ENCODE measurements around the gene SLC12A8. TPM values are rescaled to one million over a fixed set of nuclear protein-coding genes. Genes with fewer than 3 reads are reported as not detected.
"Not testable (repeated sequence)": the region's sequence is repeated elsewhere in the genome, so short reads cannot be mapped to it uniquely, and the experiment has no call there.

SLC12A8 gene
- polyA plus RNA-seq, 3 donors = 5.9 to 10.3 (median 8.4) TPM

- DNase-seq = no peak
Observed at GRCh38 chr3:125115640-125116039, 96.9 kb downstream of the SLC12A8 start.

- DNase-seq = no peak
Observed at GRCh38 chr3:125112981-125113380, 99.6 kb downstream of the SLC12A8 start.

- DNase-seq = no peak
Observed at GRCh38 chr3:125110876-125111480, 101.6 kb downstream of the SLC12A8 start.

DNA sequence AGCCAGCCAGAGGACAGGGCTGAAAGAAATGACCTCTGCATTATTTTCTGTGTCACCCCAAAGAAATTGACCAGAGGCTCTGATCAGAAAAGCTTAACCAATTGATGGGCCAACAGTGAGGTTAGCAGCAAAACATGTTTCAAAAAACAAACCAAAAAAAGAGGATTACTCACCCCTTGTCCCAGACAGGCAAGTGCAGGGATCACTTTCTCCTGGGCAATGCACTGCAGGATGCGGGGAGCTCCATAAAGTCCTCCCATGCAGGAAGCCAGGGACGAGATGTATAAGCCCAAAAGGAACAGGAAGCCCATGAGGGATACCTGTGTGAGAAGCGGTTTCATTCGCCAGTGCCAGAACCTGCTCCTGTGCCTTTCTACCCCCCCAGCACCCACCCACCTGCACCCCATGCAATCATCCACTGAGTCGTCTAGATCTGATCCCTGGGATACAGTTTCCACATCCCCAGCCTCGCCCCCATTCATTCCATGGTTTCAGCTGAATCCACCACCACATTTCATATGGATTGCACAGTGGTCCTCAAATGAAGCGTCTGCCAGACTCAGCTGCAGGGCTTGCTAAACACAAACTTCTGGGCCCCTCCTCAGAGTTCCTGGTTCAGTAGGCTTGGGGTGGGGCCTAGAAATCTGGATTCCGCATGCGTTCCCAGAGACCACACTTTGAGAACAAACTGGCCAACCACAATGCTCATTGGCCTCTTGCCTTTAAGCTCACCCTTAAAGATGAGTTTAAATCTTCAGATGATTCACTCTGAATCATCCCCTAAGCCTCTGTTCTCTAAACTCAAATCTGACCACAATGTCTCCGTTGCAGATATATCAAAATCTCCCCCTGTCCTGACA, 102.3 kb downstream of the SLC12A8 start:
- DNase-seq = no peak

GRCh38 chr3:125109536-125109925, 103.0 kb downstream of the SLC12A8 start:
- no peak for DNase-seq

GRCh38 chr3:125108833-125109535, 103.6 kb downstream of the SLC12A8 start:
- DNase-seq = no peak

DNA sequence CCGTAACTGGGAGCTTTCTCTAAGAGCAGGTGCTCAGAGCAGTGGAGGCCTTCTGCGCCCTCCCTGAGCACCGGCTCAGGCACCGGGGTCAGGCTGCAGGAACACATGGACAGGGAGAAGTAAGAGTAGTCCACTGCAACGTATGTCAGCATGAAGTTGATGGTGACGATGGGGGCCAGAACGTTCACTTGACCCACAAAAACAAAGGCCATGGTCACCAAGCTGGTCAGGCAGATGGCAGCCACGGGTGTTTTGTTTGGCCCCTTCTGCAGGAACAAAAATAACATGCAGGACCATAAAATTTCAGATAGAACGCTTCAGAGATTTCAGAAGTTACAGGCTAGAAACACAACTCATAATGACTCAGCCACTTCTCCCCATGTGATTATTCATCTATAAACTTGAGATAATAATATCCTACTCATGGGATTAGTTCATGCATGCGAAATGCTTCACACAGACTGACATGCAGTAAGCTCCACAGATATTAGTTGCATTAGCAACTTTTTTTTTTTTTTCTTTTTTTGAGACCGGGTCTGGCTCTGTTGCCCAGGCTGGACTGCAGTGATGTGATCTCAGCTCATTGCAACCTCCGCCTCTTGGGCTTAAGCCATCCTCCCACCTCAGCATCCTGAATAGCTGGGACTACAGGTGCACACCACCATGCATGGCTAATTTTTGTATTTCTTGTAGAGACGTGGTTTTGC, 104.5 kb downstream of the SLC12A8 start:
- no peak for DNase-seq

DNA sequence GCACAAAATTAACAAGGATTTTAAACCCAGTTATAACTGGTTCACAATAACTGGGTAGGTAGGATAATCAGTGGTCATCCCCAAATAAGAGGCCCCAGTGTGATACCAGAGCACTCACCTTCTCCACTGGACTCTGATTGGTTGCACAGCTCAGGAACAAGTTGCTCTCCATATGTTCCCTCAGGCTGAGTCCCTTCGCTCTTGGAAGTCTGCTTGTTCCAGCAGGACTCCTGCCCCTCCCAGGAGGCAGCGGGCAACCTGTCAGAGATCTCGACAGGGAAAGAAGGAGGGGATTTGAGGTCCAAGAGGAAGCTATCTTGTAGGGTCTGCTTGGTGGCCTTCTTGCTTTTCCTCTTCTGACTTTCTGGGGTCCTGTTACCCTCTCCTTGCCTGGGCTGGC, 105.2 kb downstream of the SLC12A8 start:
- no peak for DNase-seq

DNA sequence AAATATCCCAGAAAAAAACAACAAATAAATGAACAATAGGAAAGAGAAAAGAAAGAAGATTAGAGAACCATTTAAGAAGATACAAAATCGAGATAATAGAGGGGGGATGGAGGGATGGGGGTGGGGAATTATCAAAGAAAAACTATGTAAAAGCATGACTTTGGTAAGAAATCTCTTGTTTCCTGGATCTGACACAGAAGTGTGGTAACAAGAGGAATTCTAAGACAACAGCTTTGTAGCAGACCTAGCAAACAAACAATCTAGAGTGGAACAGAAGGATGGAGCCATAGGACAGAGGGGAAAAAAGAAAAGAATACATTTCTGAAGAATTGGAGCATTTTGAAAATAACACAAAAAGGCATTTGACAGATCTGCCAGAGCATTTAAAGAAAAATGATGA, 107.4 kb downstream of the SLC12A8 start:
- no peak for DNase-seq

GRCh38 chr3:125104639-125105038, 107.9 kb downstream of the SLC12A8 start:
- no peak for DNase-seq

GRCh38 chr3:125103406-125103805, 109.1 kb downstream of the SLC12A8 start:
- DNase-seq = no peak

GRCh38 chr3:125102470-125102869, 110.1 kb downstream of the SLC12A8 start:
- no peak for DNase-seq

- no peak for DNase-seq
Observed at GRCh38 chr3:125098611-125099291, 113.8 kb downstream of the SLC12A8 start.

DNA sequence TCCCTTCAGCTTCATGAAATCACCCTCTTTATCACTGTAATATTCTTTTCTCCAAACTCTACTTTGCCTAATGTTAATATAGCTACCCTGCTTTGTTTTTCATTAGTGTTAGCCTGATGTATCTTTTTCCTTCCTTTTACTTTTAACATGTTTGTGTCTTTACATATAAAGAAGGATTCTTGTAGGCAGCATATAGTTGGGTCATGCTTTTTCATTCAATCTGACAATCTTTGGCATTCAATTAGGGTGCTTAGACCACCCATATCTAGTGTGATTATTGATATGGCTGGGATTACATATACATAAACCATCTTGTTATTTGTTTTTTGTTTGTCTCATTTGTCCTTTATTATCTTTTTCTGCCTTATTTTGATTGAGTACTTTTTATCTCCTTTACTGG, 121.9 kb downstream of the SLC12A8 start:
- DNase-seq = no peak

GRCh38 chr3:125087768-125088391, 124.7 kb downstream of the SLC12A8 start:
- no peak for DNase-seq

- DNase-seq = no peak
Observed at GRCh38 chr3:125085166-125085565, 127.4 kb downstream of the SLC12A8 start.

DNA sequence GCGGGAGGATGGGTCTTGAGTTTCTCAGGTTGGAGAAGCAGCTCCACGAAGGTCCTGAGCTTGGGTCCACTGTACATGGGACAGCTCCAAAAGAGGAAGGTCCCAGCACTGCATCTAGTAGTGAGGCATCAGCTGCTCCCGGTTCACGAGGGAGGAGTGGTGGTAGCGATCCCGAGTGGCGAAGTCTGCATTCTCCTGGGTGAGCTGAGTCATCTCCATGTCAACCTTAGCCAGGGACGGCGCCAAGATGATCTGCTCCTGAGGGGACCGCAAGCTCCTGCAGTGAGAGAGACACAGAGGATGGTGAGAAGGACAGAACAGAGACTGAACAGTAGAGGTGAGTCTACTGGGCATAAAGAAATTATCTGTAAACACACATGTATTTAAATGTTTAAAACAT, 128.8 kb downstream of the SLC12A8 start:
- no peak for DNase-seq

DNA sequence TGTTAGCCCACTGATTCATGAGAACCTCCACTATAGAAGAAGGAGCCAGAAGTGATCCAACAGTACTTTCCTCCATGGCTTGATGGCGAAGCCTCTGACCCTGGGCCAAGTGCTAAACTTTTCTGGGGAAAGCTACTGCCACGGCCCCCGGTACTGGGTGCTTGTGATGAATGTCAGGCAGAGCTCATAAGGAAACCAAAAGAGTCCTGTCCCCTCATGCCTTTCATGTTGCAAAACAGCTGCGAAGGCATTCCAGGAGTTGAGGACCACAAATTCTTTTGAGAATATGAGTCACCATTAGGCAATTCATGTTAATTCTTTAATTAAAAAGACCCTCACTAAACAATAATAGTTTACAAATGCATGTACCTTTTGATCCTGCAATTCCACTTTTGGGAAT, 130.2 kb downstream of the SLC12A8 start:
- not testable (repeated sequence) for DNase-seq

GRCh38 chr3:125080077-125080476, 132.5 kb downstream of the SLC12A8 start:
- DNase-seq = no peak

GRCh38 chr3:125079675-125080045, 132.9 kb downstream of the SLC12A8 start:
- DNase-seq = no peak
